ENCODE measurements around the gene TCEA3. TPM values are rescaled to one million over a fixed set of nuclear protein-coding genes. Genes with fewer than 3 reads are reported as not detected.

TCEA3 gene
- total RNA-seq, 4 donors from 2014 or later: 20.6 to 70.9 (median 27.8) TPM

DNA sequence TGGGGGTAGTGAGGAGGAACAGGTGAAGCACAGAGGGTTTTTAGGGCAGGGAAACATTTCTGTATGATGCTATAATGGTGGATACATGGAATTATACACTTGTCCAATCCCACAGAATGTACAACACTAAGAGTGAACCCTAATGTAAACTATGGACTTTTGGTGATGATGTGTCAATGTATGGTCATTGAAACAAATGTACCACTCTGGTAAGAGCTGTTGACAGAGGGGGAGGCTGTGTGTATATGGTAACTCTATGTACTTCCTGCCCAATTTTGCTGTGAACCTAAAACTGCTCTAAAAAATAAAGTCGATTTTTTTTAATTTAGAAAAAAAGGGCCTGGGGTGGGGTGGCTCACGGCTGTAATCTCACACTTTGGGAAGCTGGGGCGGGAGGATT is 36.5 kb upstream of the TCEA3 start:
- intact Hi-C loops (cut with DNase I; ENCODE audit: low total_unique reads): no loop called here
- Histone ChIP-seq H3K36me3 (no peaks in the 10 kb centered on the region), H3K27ac (no peak overlapping the region)

DNA sequence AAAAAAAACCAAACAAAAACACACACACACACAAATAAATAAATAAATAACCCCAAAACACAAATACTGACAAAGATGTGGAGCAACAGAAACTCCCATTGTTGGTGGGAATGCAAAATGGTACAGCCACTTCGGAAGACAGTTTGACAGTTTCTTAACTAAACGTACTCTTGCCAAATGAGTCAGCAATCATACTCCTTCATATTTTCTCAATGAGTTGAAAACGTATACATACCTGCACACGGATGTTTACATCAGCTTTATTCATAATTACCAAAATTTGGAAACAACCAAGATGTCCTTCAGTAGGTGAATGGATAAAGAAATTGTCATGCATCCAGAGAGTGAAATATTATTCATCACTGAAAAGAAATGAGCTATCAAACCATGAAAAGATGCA is 36.0 kb upstream of the TCEA3 start:
- intact Hi-C loops (cut with DNase I; ENCODE audit: low total_unique reads): no loop called here
- H3K27me3 ChIP-seq: no peaks in the 10 kb centered on the region
- no peak overlapping the region for H3K27ac ChIP-seq
- no peaks in the 10 kb centered on the region for H3K9me3 ChIP-seq
- DNase-seq: no peak
- H3K4me3 ChIP-seq: no peak overlapping the region
- TF ChIP-seq POLR2A (IDR thresholded peaks at IDR 0.05): no peak
- TF ChIP-seq, protein P1, sequence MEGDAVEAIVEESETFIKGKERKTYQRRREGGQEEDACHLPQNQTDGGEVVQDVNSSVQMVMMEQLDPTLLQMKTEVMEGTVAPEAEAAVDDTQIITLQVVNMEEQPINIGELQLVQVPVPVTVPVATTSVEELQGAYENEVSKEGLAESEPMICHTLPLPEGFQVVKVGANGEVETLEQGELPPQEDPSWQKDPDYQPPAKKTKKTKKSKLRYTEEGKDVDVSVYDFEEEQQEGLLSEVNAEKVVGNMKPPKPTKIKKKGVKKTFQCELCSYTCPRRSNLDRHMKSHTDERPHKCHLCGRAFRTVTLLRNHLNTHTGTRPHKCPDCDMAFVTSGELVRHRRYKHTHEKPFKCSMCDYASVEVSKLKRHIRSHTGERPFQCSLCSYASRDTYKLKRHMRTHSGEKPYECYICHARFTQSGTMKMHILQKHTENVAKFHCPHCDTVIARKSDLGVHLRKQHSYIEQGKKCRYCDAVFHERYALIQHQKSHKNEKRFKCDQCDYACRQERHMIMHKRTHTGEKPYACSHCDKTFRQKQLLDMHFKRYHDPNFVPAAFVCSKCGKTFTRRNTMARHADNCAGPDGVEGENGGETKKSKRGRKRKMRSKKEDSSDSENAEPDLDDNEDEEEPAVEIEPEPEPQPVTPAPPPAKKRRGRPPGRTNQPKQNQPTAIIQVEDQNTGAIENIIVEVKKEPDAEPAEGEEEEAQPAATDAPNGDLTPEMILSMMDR (IDR thresholded peaks at IDR 0.05): no peak
- no peaks in the 10 kb centered on the region for H3K36me3 ChIP-seq
- no peaks in the 10 kb centered on the region for H3K4me1 ChIP-seq

More for the DNA sequence above, 36.5 kb upstream of the TCEA3 start:
- no peak overlapping the region for H3K4me3 ChIP-seq
- no peaks in the 10 kb centered on the region for H3K4me1 ChIP-seq
- H3K9me3 ChIP-seq: no peaks in the 10 kb centered on the region
- TF ChIP-seq POLR2A (IDR thresholded peaks at IDR 0.05): no peak
- TF ChIP-seq, protein P1 (IDR thresholded peaks at IDR 0.05): no peak
- no peak for DNase-seq
- no peaks in the 10 kb centered on the region for H3K27me3 ChIP-seq

DNA sequence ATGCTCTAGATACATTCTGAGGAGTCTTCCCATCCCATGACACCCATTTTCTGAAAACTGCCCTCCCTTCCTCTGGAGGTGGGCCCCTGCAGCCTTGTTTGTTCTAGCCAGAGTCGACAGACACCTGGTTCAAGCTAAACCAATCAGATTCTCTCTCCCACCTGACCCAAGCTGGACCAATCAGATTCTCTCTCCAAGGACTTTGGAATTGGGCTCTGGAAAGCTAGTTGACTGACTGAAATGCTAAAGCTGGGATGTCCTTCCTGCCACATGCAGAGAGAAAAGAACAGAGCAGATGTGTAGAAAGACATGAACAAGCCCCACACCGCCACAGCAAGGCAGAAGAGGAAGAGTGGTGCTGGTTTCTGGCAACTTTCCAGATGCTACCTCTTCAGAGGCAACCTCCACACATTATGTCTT is 34.8 kb upstream of the TCEA3 start:
- H3K4me1 ChIP-seq: no peaks in the 10 kb centered on the region
- intact Hi-C loops (cut with DNase I; ENCODE audit: low total_unique reads): no loop called here
- TF ChIP-seq POLR2A (IDR thresholded peaks at IDR 0.05): no peak
- TF ChIP-seq, protein P1 (IDR thresholded peaks at IDR 0.05): no peak
- no peak overlapping the region for H3K4me3 ChIP-seq
- no peaks in the 10 kb centered on the region for H3K27me3 ChIP-seq
- no peaks in the 10 kb centered on the region for H3K36me3 ChIP-seq
- DNase-seq: no peak
- no peaks in the 10 kb centered on the region for H3K9me3 ChIP-seq
- H3K27ac ChIP-seq: no peak overlapping the region

GRCh38 chr1:23456226-23456625 is 31.7 kb upstream of the TCEA3 start:
- no peaks in the 10 kb centered on the region for H3K4me1 ChIP-seq
- no peak for DNase-seq
- H3K36me3 ChIP-seq: no peaks in the 10 kb centered on the region
- H3K27me3 ChIP-seq: no peaks in the 10 kb centered on the region
- H3K27ac ChIP-seq: no peak overlapping the region
- intact Hi-C loops (cut with DNase I; ENCODE audit: low total_unique reads): no loop called here
- TF ChIP-seq POLR2A (IDR thresholded peaks at IDR 0.05): no peak
- TF ChIP-seq, protein P1 (IDR thresholded peaks at IDR 0.05): no peak
- H3K9me3 ChIP-seq: no peaks in the 10 kb centered on the region
- no peak overlapping the region for H3K4me3 ChIP-seq

GRCh38 chr1:23453455-23454000 is 29.0 kb upstream of the TCEA3 start:
- Histone ChIP-seq H3K9me3 (no peaks in the 10 kb centered on the region), H3K27ac (no peak overlapping the region), H3K4me3 (no peak overlapping the region), H3K4me1 (no peaks in the 10 kb centered on the region), H3K36me3 (no peaks in the 10 kb centered on the region), H3K27me3 (no peaks in the 10 kb centered on the region)
- TF ChIP-seq, protein P1 (IDR thresholded peaks at IDR 0.05): no peak
- no peak for TF ChIP-seq POLR2A (IDR thresholded peaks at IDR 0.05)
- intact Hi-C loops (cut with DNase I; ENCODE audit: low total_unique reads): no loop called here
- DNase-seq: no peak

Data from uterus (tissue), 4 donors.